ENCODE results near the gene RHEBL1.

DNA sequence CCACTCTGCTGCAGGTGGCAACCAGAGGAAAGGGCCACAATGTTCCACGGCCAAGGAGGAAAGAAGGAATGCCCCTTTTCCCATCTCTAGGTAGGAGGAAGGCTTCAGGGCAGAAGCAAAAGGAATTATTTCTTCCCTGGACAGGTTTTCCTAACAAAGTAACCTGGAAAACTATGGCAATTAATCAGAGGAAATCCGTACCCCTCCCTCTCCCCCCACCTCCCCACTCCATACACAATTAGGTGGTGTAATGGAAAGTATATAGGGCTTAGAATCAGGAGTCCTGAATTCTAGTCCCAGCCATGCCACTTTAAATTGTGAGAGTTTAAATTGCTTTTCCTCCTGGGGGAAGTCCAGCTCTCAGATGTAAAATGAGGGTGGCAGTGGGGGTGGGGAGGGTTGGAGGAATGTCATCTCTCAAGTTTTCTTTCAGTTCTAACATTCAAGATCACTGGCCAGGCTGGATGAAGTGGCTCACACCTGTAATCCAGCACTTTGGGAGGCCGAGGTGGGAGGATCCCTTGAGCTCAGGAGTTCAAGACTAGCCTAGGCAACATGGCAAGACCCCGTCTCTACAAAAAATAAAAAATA, 23.1 kb upstream of the RHEBL1 start:
- TF ChIP-seq TAF1 (IDR thresholded peaks at IDR 0.05; ENCODE audit: borderline replicate concordance, insufficient read depth, low read length) (no peak), POLR2AphosphoS5 (IDR thresholded peaks at IDR 0.05; ENCODE audit: low read depth, low read length) (no peak)

Measured in PFSK-1 (cell line).